Kidney (tissue), 14 donors: ENCODE data around the gene TSSC4. TPM values are rescaled to one million over a fixed set of nuclear protein-coding genes. Genes with fewer than 3 reads are reported as not detected.

Source experiments
- DNase-seq, 5 donors: peaks; one replicate each; pipeline ENCODE4 v3.0.0-alpha.2; 2013 to 2020
- FAIRE-seq: peaks from 2 replicates; lab custom pipeline; 2012; peaks lifted over from hg19 to GRCh38; lab: Jason Lieb, UNC
- H3K27ac ChIP-seq, 2 donors: one replicate each; pipeline ENCODE4 v1.7.0; 2013; ENCODE audit warnings: low read depth in 2 of 2, low read length in 2 of 2, inconsistent platforms in 1 of 2
- H3K27me3 ChIP-seq: one replicate; pipeline ENCODE4 v1.7.1; 2013; ENCODE audit warnings: low read length, inconsistent platforms; ENCODE audit not compliant: control insufficient read depth, insufficient read depth
- H3K36me3 ChIP-seq, 3 donors: one replicate each; pipeline versions ENCODE4 v1.7.0 to v1.7.1; 2013; ENCODE audit warnings: low read length in 3 of 3, control low read depth in 1 of 3, inconsistent platforms in 1 of 3; ENCODE audit not compliant: insufficient read depth in 3 of 3, control insufficient read depth in 2 of 3
- H3K4me1 ChIP-seq, 3 donors: one replicate each; pipeline versions ENCODE4 v1.7.0 to v1.7.1; 2013; ENCODE audit warnings: low read length in 3 of 3, inconsistent platforms in 1 of 3, low read depth in 1 of 3; ENCODE audit not compliant: control insufficient read depth in 2 of 3, insufficient read depth in 2 of 3
- H3K4me3 ChIP-seq, 3 donors: one replicate each; pipeline versions ENCODE4 v1.7.0 to v1.8.1; 2013; ENCODE audit warnings: low read length in 3 of 3, control low read depth in 1 of 3, inconsistent platforms in 1 of 3
- H3K9ac ChIP-seq, 3 donors: one replicate each; pipeline versions ENCODE4 v1.7.0 to v1.7.1; 2013; ENCODE audit warnings: low read length in 3 of 3, control low read depth in 1 of 3, inconsistent platforms in 1 of 3
- H3K9me3 ChIP-seq, 3 donors: one replicate each; pipeline versions ENCODE4 v1.7.0 to v1.7.1; 2013; ENCODE audit warnings: low read length in 3 of 3, control low read depth in 1 of 3, inconsistent platforms in 1 of 3; ENCODE audit not compliant: control insufficient read depth in 2 of 3, insufficient read depth in 1 of 3
- intact Hi-C: fragments of 100-400 bp; cut with DNase I; formaldehyde crosslinking; loops from one replicate; pipeline ENCODE4 v1.11.1; 2022
- polyA plus RNA-seq: library from polyadenylated mRNA; stranded (reverse); fragments of 350-450 nt; fragmentation: Illumina TruSeq; extraction: RNeasy Lipid Tissue Mini Kit (QIAGEN cat#74804); gene quantifications from one replicate; pipeline ENCODE4 v1.2.3, GENCODE V29; 2014; ENCODE audit warnings: low read depth, low replicate concordance; ENCODE audit not compliant: insufficient read depth
- total RNA-seq: library from RNA; stranded (reverse); fragmentation: NEBNext Ultra II Directional; extraction: Animal tissue kit (Norgen Biotek cat#: 25700); gene quantifications from one replicate; pipeline ENCODE4 v1.2.1, GENCODE V29; 2021
- TF ChIP-seq, protein P1 (sequence below): IDR thresholded peaks from 3 replicates; pipeline ENCODE4 v1.5.1; 2012; ENCODE audit warnings: mild to moderate bottlenecking, moderate library complexity, borderline replicate concordance; ENCODE audit not compliant: insufficient read depth; ENCODE audit errors: extremely low read depth
- donor health status: control.
- donor health status: control.
- donor health status: control.
- donor health status: control.
- donor health status: control.
- donor health status: DM: yes; HTN: yes; CAD: no.
- donor health status: Normal renal cell carcinoma (clear cell type).

Gene TSSC4
- total and polyA plus RNA-seq, 2 donors from 2014 or later = 42.3 to 51.4 TPM

DNA sequence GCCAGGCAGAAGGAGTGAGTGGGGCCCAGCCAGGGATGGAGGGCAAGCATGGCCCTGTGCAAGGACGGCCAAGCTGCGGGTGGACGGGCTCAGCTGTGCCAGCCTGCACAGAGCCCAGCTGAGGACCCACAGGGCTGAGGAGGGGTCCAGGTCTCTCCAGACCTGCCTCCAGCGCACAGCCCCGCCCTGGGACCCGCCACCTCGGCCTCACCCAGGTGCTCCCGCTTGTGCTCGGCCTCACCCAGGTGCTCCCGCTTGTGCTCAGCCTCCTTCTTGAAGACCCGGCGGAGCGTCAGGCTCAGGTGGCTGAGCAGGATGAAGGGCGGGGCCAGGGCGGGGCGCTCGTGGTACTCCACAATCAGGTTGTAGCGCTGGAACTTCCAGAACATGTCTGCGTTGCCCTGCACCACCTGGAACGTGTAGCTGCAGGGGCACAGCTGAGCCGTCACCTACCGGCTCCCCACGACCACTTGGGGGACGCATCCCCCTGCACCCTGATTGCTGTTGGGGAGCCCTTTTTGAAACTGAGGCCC is 6.4 kb downstream of the TSSC4 start:
- Histone ChIP-seq H3K4me1 (peaks cover 0 to 3% (median 0%) of the 10 kb centered on the region in 3 donors), H3K4me3 (no peak overlapping the region), H3K9ac (no peak overlapping the region), H3K36me3 (peaks cover 0 to 10% (median 0%) of the 10 kb centered on the region in 3 donors), H3K27me3 (no peaks in the 10 kb centered on the region), H3K27ac (no peak overlapping the region), H3K9me3 (no peaks in the 10 kb centered on the region)
- DNase-seq (no peak), FAIRE-seq (no peak)
- intact Hi-C loops = no loop called here
- TF ChIP-seq, protein P1, sequence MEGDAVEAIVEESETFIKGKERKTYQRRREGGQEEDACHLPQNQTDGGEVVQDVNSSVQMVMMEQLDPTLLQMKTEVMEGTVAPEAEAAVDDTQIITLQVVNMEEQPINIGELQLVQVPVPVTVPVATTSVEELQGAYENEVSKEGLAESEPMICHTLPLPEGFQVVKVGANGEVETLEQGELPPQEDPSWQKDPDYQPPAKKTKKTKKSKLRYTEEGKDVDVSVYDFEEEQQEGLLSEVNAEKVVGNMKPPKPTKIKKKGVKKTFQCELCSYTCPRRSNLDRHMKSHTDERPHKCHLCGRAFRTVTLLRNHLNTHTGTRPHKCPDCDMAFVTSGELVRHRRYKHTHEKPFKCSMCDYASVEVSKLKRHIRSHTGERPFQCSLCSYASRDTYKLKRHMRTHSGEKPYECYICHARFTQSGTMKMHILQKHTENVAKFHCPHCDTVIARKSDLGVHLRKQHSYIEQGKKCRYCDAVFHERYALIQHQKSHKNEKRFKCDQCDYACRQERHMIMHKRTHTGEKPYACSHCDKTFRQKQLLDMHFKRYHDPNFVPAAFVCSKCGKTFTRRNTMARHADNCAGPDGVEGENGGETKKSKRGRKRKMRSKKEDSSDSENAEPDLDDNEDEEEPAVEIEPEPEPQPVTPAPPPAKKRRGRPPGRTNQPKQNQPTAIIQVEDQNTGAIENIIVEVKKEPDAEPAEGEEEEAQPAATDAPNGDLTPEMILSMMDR = no peak

DNA sequence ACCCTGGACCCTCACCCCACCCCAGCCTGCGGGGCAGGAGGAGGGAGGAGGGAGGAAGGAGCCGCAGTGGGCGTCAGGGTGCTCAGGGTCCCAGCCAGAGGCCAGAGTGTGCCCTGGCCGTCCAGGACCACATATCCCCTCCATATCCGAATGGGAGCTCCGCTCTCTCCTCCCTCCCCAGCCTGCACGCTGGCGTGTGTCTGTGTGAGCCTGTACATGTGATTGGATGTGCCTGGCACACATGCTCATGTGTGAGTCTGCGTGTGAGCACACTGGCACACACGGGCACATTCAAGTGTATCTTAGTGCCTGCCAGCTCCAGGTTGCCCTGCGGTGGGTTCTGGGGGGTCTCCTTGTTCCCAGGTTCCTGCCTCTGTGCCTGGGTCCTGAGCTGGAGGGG is 8.1 kb downstream of the TSSC4 start:
- Histone ChIP-seq H3K27ac (peak overlapping the region in 1 of 2 donors; percentile 23), H3K36me3 (peaks cover 0 to 2% (median 0%) of the 10 kb centered on the region in 3 donors), H3K9ac (no peak overlapping the region), H3K9me3 (no peaks in the 10 kb centered on the region), H3K4me3 (no peak overlapping the region), H3K4me1 (no peaks in the 10 kb centered on the region), H3K27me3 (no peaks in the 10 kb centered on the region)
- peak in 1 of 5 donors; percentile 77 for DNase-seq
- intact Hi-C loops = no loop called here
- no peak for FAIRE-seq
- TF ChIP-seq, protein P1 = no peak

DNA sequence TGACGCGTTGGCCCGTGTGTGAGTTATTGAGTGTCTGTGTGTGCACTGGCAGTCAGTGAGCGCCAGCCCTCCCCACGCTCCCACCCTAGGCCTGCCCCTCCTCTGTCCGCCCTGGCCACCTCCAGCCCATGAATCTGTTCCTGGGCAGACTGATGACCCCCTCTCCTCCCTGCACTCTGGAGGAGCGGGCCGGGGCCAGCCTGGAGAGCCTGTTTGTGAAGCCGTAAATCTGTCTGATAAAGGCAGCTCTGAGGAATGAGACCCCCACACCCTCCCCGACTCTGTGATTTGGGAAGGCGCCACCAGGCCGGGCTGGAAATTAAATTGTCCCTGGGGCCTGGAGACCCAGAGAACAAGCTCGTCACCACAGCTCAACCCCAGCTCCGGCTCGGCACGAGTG is 8.6 kb downstream of the TSSC4 start:
- FAIRE-seq = no peak
- H3K27me3 ChIP-seq = no peaks in the 10 kb centered on the region
- H3K36me3 ChIP-seq = no peaks in the 10 kb centered on the region
- intact Hi-C loops = no loop called here
- peak; percentile 90 to 97 (median 95) for DNase-seq
- no peak overlapping the region for H3K9ac ChIP-seq
- TF ChIP-seq, protein P1 = no peak
- no peaks in the 10 kb centered on the region for H3K4me1 ChIP-seq
- H3K9me3 ChIP-seq = no peaks in the 10 kb centered on the region
- no peak overlapping the region for H3K4me3 ChIP-seq
- H3K27ac ChIP-seq = peak overlapping the region; percentile 18 to 55
